ENCODE data around the gene SLC9A4.

The SLC9A4 gene

GRCh38 chr2:102502576-102502975, 29.6 kb downstream of the SLC9A4 start:
- DNase-seq = no peak

- DNase-seq = no peak
Measured at GRCh38 chr2:102504833-102505232, 31.8 kb downstream of the SLC9A4 start.

DNA sequence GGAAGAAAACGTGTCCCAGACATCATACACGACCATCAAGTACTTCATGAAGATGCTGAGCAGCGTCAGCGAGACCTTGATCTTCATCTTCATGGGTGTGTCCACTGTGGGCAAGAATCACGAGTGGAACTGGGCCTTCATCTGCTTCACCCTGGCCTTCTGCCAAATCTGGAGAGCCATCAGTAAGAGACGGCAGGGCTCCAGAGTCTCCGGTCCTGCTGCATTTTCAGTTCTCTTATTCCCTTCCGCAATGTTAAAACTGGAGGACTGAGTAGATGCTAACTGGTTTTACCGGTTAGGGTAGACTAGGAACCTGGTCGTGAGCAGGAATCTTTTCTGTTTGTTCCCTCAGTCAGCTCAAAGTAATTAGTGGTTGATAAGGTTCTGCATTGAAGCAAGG, 32.3 kb downstream of the SLC9A4 start:
- DNase-seq = no peak

DNA sequence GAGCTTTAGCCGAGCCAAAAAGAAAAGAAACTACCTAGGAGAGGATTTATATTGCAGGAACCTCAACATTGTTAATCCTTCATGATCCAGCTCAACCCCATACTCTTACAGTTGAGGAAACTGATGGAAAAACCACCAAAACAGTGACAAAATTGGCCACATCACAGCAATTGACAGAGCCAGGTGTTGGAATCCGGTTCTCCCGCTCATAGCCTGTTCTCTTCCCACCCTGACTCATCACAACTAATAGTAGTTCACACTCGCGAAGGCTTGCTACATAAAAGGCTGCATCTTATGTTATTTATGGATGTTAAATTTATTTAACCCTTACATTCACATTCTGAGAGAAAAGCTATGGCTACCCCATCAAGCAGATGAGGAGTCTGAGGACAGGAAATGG, 33.7 kb downstream of the SLC9A4 start:
- DNase-seq = no peak

- DNase-seq = no peak
Measured at GRCh38 chr2:102508863-102509262, 35.8 kb downstream of the SLC9A4 start.

- DNase-seq = no peak
Measured at GRCh38 chr2:102509749-102510148, 36.7 kb downstream of the SLC9A4 start.

- no peak for DNase-seq
Measured at GRCh38 chr2:102510791-102511575, 38.0 kb downstream of the SLC9A4 start.

GRCh38 chr2:102512161-102512560, 39.1 kb downstream of the SLC9A4 start:
- no peak for DNase-seq

DNA sequence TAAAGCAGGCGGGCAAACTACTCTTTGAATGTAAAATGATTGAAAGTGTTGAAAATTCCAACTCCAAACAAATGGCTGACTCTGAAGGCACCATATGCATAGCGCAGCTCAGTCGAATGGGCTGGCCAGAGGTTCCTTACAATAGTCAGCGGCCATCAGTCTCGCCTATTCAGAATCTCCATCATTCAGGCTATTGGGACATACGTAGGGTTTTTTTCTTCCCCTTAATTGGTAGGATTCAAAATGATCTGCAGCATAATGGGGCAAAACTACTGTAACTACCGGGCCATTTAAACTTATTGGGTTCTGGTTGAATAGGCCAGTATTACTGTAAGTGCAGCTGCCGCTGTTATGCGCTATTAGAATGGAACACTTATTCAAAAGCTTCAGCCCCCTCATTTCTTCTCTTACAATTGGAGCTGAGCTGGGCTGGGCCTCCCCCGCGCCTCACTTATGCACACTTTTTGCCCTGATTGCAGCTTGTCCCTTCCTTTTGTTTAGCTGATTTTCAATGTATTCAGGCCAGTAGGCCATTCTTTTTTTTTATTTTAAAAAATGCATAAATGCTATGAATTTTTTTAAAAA, 40.4 kb downstream of the SLC9A4 start:
- DNase-seq = no peak

GRCh38 chr2:102514061-102514785, 41.2 kb downstream of the SLC9A4 start:
- no peak for DNase-seq

GRCh38 chr2:102515851-102516250, 42.8 kb downstream of the SLC9A4 start:
- DNase-seq = no peak

DNA sequence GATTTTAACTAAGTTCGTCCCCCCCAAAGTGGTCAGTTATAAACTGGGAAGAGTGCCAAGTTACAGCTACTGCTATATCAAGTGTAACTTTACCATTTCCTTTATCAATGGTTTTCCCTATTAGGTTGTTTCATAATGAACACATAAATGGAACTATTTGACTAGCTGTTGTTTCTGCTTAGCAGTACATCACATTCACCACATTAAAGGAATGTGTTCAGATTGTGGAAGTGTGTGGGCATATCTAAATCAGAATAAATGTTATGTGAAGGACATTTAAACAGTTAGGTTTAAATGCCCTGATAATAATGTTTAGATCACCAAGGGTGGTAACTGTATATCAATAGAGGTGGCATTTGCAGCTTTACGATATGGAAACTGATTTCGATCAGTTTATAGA, 45.1 kb downstream of the SLC9A4 start:
- no peak for DNase-seq

- DNase-seq = no peak
Measured at GRCh38 chr2:102520009-102520408, 47.0 kb downstream of the SLC9A4 start.

DNA sequence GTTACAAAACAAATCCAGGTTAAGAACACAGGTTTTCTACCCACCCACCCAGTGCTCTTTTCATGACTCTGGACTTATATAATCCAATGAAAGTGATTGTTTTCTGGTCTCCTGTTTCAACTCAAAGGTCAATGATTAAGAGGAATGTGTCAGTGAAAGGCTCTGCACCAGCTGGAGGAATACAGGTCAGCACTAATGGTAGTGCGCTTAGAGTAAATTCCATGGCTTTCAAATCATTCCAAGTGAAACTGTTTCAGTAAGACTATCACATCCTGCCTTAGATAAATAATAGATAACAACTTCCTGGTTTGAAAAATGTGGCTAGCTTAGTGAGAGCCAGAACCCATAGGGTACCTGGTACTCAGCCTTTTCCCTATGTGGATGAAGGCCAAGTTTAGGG, 47.8 kb downstream of the SLC9A4 start:
- no peak for DNase-seq

DNA sequence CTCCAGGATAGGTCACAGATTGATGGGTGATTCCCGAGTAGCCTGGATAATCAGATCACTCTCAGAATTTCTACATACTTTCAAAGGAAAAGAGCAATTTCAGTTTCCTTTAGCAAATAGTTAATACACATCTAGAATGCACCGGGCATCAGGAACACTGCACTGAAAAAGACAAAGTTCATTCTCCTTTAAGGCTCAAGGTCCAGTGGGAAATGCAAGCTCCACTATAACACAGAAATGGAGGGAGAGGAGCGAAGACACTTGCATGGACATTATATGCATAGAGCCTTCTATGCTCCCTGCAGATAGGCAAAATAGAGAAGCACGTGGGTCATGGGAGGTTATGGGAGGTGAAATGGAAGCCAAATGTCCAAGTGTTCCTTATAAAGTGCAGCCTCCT, 49.1 kb downstream of the SLC9A4 start:
- DNase-seq = no peak

GRCh38 chr2:102522890-102523289, 49.9 kb downstream of the SLC9A4 start:
- no peak for DNase-seq

- DNase-seq = no peak
Measured at GRCh38 chr2:102523651-102524050, 50.6 kb downstream of the SLC9A4 start.

GRCh38 chr2:102527086-102527485, 54.1 kb downstream of the SLC9A4 start:
- no peak for DNase-seq

DNA sequence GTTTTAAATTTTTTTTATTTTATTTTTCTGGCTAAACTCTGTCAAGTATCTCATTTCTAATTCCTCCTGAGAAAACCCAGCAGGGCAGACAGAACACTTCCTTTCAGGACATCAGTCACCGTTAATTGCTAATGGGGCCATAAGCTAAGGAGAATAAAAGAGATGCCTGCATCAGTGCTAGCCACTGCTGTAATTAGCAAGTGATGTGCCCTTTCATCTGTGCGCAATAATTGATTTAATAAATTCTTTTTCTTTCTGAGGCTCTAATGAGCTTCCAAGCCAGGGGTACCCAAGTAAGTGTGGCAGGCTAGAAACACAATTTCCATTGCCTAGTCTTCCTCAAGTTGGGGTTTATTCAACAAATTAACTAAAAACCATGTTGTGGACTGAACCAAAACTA, 65.5 kb downstream of the SLC9A4 start:
- DNase-seq = no peak

GRCh38 chr2:102540882-102541281, 67.9 kb downstream of the SLC9A4 start:
- no peak for DNase-seq

DNA sequence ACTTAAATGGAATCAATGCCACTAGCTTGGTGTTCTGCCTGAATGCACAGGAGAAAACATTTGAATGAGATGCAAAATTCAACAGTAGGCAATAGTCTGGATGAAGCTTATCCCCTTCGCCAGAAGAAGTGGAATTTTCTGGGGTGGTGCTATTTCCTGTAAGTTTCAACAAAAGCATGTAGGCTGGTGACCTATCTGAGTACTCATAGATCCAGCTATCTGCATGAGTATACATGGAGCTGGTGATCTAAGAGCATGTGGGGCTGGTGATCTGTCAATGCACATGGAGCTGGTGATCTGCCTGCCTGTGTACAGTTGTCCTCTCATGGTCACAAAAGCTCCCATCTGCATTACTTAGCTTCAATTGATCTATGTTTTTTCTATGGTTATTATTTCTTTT, 71.2 kb downstream of the SLC9A4 start:
- DNase-seq = no peak

DNA sequence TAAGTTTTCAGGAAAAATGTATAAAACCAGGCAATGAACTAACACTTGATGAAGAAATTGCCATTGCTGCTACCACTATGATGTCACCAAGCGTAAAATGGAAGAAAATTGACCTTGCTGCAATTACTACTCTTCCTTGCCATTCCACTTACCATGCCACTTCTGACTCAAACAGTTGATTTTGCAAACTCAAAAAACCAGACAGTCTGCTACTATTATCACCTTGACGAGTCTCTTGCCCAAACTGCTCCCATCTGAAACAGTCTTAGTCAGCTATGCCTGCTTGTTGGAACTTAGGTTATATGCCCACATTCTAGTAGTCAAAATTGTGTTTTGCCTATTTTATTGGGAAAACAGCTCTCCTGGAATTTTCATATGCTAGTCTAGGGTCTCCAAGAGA, 74.4 kb downstream of the SLC9A4 start:
- no peak for DNase-seq

GRCh38 chr2:102549027-102549426, 76.0 kb downstream of the SLC9A4 start:
- no peak for DNase-seq

DNA sequence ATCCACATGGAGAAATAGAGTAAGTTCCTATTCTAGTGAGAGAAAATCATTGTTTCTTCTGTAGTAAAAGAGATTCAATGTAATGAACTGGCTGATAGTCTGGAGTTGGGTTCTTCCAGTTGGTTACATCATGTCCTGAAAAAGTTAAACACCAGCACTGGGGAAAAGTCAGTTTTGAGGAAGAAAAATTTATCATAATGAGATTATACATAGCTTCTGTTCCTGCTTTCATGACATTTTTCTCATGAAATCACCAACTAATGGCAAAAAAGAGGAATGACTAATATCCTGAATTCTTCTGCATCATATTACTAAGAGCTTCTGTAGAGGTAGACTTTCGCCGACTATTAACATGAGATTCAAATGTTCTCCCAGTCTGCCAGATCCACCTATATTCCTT, 77.1 kb downstream of the SLC9A4 start:
- no peak for DNase-seq
